Measurements from ENCODE around the gene ARID1B. TPM values are rescaled to one million over a fixed set of nuclear protein-coding genes. Genes with fewer than 3 reads are reported as not detected.

The ARID1B gene
- total and polyA plus RNA-seq, 9 of the 15 experiments (the other 6 are each of a cell fraction or from before 2014, with no cell fraction given) = 12.5 to 50.5 (median 25.8) TPM

GRCh38 chr6:157020881-157021343, 243.7 kb downstream of the ARID1B start (continued):
- TF ChIP-seq ATF6 (CRISPR knock-in tag; IDR thresholded peaks at IDR 0.05) (no peak), BCOR (IDR thresholded peaks at IDR 0.05) (0 out of 2 replicates have a peak, but pooled peaks have one; percentile 60), IRF9 (tag; IDR thresholded peaks at IDR 0.05) (no peak), RBM39 (optimal IDR thresholded peaks at IDR 0.05; ENCODE audit: low read depth, low read length) (no peak), ASH1L (IDR thresholded peaks at IDR 0.05; ENCODE audit: borderline replicate concordance, low read depth, partially characterized antibody) (no peak), TCF3 (CRISPR knock-in tag; IDR thresholded peaks at IDR 0.05) (no peak), ADNP (tag; IDR thresholded peaks at IDR 0.05) (no peak), BRD9 (IDR thresholded peaks at IDR 0.05; ENCODE audit: low read depth, partially characterized antibody) (peak; percentile 62), KDM1A (IDR thresholded peaks at IDR 0.05) (no peak), ARID2 (IDR thresholded peaks at IDR 0.05) (0 out of 2 replicates have a peak, but pooled peaks have one; percentile 22), C11orf30 (IDR thresholded peaks at IDR 0.05; ENCODE audit: low read depth) (no peak), ZNF253 (CRISPR knock-in tag; conservative IDR thresholded peaks at IDR 0.05) (no peak), ZFP30 (CRISPR knock-in tag; IDR thresholded peaks at IDR 0.05; ENCODE audit: borderline replicate concordance) (no peak)
- TF ChIP-seq, protein P1, sequence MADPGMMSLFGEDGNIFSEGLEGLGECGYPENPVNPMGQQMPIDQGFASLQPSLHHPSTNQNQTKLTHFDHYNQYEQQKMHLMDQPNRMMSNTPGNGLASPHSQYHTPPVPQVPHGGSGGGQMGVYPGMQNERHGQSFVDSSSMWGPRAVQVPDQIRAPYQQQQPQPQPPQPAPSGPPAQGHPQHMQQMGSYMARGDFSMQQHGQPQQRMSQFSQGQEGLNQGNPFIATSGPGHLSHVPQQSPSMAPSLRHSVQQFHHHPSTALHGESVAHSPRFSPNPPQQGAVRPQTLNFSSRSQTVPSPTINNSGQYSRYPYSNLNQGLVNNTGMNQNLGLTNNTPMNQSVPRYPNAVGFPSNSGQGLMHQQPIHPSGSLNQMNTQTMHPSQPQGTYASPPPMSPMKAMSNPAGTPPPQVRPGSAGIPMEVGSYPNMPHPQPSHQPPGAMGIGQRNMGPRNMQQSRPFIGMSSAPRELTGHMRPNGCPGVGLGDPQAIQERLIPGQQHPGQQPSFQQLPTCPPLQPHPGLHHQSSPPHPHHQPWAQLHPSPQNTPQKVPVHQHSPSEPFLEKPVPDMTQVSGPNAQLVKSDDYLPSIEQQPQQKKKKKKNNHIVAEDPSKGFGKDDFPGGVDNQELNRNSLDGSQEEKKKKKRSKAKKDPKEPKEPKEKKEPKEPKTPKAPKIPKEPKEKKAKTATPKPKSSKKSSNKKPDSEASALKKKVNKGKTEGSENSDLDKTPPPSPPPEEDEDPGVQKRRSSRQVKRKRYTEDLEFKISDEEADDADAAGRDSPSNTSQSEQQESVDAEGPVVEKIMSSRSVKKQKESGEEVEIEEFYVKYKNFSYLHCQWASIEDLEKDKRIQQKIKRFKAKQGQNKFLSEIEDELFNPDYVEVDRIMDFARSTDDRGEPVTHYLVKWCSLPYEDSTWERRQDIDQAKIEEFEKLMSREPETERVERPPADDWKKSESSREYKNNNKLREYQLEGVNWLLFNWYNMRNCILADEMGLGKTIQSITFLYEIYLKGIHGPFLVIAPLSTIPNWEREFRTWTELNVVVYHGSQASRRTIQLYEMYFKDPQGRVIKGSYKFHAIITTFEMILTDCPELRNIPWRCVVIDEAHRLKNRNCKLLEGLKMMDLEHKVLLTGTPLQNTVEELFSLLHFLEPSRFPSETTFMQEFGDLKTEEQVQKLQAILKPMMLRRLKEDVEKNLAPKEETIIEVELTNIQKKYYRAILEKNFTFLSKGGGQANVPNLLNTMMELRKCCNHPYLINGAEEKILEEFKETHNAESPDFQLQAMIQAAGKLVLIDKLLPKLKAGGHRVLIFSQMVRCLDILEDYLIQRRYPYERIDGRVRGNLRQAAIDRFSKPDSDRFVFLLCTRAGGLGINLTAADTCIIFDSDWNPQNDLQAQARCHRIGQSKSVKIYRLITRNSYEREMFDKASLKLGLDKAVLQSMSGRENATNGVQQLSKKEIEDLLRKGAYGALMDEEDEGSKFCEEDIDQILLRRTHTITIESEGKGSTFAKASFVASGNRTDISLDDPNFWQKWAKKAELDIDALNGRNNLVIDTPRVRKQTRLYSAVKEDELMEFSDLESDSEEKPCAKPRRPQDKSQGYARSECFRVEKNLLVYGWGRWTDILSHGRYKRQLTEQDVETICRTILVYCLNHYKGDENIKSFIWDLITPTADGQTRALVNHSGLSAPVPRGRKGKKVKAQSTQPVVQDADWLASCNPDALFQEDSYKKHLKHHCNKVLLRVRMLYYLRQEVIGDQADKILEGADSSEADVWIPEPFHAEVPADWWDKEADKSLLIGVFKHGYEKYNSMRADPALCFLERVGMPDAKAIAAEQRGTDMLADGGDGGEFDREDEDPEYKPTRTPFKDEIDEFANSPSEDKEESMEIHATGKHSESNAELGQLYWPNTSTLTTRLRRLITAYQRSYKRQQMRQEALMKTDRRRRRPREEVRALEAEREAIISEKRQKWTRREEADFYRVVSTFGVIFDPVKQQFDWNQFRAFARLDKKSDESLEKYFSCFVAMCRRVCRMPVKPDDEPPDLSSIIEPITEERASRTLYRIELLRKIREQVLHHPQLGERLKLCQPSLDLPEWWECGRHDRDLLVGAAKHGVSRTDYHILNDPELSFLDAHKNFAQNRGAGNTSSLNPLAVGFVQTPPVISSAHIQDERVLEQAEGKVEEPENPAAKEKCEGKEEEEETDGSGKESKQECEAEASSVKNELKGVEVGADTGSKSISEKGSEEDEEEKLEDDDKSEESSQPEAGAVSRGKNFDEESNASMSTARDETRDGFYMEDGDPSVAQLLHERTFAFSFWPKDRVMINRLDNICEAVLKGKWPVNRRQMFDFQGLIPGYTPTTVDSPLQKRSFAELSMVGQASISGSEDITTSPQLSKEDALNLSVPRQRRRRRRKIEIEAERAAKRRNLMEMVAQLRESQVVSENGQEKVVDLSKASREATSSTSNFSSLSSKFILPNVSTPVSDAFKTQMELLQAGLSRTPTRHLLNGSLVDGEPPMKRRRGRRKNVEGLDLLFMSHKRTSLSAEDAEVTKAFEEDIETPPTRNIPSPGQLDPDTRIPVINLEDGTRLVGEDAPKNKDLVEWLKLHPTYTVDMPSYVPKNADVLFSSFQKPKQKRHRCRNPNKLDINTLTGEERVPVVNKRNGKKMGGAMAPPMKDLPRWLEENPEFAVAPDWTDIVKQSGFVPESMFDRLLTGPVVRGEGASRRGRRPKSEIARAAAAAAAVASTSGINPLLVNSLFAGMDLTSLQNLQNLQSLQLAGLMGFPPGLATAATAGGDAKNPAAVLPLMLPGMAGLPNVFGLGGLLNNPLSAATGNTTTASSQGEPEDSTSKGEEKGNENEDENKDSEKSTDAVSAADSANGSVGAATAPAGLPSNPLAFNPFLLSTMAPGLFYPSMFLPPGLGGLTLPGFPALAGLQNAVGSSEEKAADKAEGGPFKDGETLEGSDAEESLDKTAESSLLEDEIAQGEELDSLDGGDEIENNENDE (IDR thresholded peaks at IDR 0.05; ENCODE audit: low read depth, low read length) = no peak
